IPS-18a (cell line): ENCODE measurements around the gene CUL4A.
"Not testable (repeated sequence)": the region's sequence is repeated elsewhere in the genome, so short reads cannot be mapped to it uniquely, and the experiment has no call there.

Experiments
- H3K27ac ChIP-seq: one replicate; pipeline ENCODE4 v1.5.1; 2013; ENCODE audit warnings: low read length
- H3K27me3 ChIP-seq: one replicate; pipeline ENCODE4 v1.6.1; 2013; ENCODE audit warnings: mild to moderate bottlenecking, low read length; ENCODE audit not compliant: control insufficient read depth, insufficient read depth
- H3K36me3 ChIP-seq: one replicate; pipeline ENCODE4 v1.6.1; 2013; ENCODE audit warnings: low read depth, low read length; ENCODE audit not compliant: control insufficient read depth
- H3K4me1 ChIP-seq: one replicate; pipeline ENCODE4 v1.6.1; 2013; ENCODE audit warnings: low read depth, low read length; ENCODE audit not compliant: control insufficient read depth
- H3K4me3 ChIP-seq: one replicate; pipeline ENCODE4 v1.5.1; 2013; ENCODE audit warnings: low read length
- H3K9ac ChIP-seq: one replicate; pipeline ENCODE4 v1.6.1; 2013; ENCODE audit warnings: mild to moderate bottlenecking, low read length, moderate library complexity
- H3K9me3 ChIP-seq: one replicate; pipeline ENCODE4 v1.6.1; 2013; ENCODE audit warnings: low read depth, low read length; ENCODE audit not compliant: control insufficient read depth

CUL4A gene

DNA sequence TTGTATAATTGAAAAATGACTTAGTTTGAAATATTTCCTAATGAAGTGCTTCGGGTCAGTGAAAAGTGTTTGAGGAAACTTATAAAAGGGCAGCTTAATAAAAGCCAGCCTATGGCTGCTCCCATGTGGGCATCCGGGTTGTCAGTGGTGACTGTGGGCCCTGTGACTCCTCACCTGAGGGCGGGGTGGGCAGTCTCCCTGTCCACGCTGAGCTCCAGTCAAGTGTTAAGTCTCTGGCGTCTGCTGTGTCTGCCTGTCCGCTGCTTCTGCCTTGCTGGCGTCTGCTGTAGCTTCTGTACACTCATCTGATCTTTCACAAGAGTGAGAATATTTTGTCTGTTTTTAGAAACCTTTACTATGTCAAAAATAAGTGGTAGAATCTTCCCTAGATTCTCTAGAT, 94.7 kb downstream of the CUL4A start:
- Histone ChIP-seq H3K27ac (no peak overlapping the region), H3K4me3 (no peak overlapping the region), H3K36me3 (no peaks in the 10 kb centered on the region), H3K4me1 (no peaks in the 10 kb centered on the region), H3K9me3 (no peaks in the 10 kb centered on the region), H3K9ac (no peak overlapping the region), H3K27me3 (no peaks in the 10 kb centered on the region)

DNA sequence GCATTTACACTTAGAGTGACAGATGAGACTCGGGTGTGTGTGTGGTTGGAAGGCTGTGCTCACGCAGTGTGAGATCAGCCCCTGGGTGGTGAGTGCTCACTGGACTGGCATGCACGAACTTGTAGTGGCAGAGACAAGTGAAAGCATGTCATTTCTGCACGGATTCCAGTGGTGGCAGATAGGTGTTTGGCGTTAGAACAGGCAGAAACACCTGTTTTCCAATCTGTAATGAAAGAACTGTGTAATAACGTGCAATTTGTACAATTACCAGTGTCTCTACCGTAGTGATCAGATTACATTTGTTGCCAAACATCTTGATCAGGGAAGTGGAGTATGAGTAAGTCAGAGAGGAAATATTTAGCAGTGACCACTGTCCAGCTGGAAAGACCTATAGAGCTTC, 95.8 kb downstream of the CUL4A start:
- Histone ChIP-seq H3K36me3 (peaks cover 6% of the 10 kb centered on the region), H3K9ac (no peak overlapping the region), H3K27ac (no peak overlapping the region), H3K27me3 (no peaks in the 10 kb centered on the region), H3K4me1 (no peaks in the 10 kb centered on the region), H3K4me3 (no peak overlapping the region), H3K9me3 (no peaks in the 10 kb centered on the region)

DNA sequence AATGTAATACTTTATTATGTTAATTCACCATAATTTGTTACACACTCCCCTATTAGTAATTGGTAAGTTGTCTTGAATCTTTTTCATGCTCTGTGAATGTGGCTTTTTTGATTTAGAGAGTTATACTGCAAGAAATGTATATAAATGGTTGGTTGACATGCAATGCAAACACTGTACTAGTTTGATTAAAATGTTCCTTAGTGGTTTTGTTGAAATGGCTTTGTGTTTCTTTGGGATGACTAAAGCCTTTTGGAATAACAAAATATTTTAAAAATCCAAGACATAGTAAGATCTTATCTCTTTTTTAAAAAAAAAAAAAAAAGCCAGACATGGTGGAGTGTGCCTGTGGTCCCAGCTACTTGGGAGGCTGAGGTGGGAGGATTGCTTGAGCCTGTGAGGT, 98.1 kb downstream of the CUL4A start:
- Histone ChIP-seq H3K9ac (no peak overlapping the region), H3K27ac (no peak overlapping the region), H3K27me3 (no peaks in the 10 kb centered on the region), H3K4me1 (no peaks in the 10 kb centered on the region), H3K4me3 (no peak overlapping the region), H3K36me3 (peaks cover 23% of the 10 kb centered on the region), H3K9me3 (no peaks in the 10 kb centered on the region)

DNA sequence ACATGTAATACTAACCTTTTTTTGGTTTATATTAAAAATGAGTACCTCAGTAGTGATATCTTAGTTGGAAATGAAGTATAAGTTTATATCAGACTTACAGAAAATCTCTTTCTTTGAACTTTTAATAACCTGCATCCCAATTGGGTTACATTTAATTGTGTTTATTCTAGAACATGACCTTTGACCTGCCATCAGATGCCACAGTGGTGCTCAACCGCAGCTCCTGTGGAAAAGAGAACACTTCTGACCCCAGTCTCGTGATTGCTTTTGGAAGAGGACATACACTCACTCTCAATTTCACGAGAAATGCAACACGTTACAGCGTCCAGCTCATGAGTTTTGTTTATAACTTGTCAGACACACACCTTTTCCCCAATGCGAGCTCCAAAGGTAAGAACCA, 100.1 kb downstream of the CUL4A start:
- H3K9me3 ChIP-seq = no peaks in the 10 kb centered on the region
- no peaks in the 10 kb centered on the region for H3K4me1 ChIP-seq
- no peak overlapping the region for H3K4me3 ChIP-seq
- H3K27me3 ChIP-seq = no peaks in the 10 kb centered on the region
- H3K27ac ChIP-seq = no peak overlapping the region
- no peak overlapping the region for H3K9ac ChIP-seq
- H3K36me3 ChIP-seq = peaks cover 23% of the 10 kb centered on the region

DNA sequence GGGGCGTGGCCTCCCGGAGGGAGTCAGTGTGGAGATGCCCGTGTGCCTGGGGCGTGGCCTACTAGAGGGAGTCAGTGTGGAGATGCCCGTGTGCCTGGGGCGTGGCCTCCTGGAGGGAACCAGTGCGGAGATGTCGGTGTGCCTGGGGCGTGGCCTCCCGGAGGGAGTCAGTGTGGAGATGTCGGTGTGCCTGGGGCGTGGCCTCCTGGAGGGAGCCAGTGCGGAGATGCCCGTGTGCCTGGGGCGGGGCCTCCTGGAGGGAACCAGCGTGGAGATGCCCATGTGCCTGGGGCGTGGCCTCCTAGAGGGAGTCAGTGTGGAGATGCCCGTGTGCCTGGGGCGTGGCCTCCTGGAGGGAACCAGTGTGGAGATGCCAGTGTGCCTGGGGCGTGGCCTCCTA, 104.7 kb downstream of the CUL4A start:
- H3K9ac ChIP-seq, H3K4me1 ChIP-seq, H3K9me3 ChIP-seq, H3K27ac ChIP-seq, H3K27me3 ChIP-seq, H3K4me3 ChIP-seq: not testable (repeated sequence)
- H3K36me3 ChIP-seq = peaks cover 36% of the 10 kb centered on the region

DNA sequence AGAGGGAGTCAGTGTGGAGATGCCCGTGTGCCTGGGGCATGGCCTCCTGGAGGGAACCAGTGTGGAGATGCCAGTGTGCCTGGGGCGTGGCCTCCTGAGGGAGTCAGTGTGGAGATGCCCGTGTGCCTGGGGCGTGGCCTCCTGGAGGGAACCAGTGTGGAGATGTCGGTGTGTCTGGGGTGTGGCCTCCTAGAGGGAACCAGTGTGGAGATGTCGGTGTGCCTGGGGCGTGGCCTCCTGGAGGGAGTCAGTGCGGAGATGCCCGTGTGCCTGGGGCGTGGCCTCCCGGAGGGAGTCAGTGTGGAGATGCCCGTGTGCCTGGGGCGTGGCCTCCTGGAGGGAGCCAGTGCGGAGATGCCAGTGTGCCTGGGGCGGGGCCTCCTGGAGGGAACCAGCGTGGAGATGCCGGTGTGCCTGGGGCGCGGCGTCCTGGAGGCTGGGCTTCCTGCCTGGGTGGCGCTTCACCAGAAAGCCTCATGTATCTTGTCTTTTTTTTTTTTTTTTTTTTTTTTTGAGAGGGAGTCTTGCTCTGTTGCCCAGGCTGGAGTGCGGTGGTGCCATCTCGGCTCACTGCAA, 105.6 kb downstream of the CUL4A start:
- H3K36me3 ChIP-seq = peaks cover 35% of the 10 kb centered on the region
- not testable (repeated sequence) for H3K4me1 ChIP-seq, H3K27ac ChIP-seq, H3K27me3 ChIP-seq, H3K9me3 ChIP-seq, H3K9ac ChIP-seq, H3K4me3 ChIP-seq

DNA sequence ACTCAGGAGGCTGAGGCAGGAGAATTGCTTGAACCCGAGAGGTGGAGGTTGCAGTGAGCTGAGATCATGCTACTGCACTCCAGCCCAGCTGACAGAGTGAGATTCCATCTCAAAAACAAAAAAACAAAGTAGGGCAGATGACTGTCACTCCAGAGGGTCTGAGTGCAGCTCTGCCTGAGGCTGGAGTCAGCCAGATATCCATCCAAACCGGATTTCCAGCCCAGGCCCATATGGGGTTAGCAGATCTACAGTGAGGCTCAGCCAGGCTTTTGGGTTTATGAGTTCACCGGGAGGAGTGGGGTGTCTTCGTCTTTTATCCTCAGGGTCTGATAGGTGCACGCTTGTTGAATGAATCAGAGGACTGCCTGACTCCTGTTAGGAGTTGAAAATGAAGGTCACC, 106.6 kb downstream of the CUL4A start:
- no peak overlapping the region for H3K9ac ChIP-seq
- no peaks in the 10 kb centered on the region for H3K27me3 ChIP-seq
- no peak overlapping the region for H3K27ac ChIP-seq
- no peaks in the 10 kb centered on the region for H3K9me3 ChIP-seq
- H3K4me1 ChIP-seq = no peaks in the 10 kb centered on the region
- peaks cover 40% of the 10 kb centered on the region for H3K36me3 ChIP-seq
- H3K4me3 ChIP-seq = no peak overlapping the region
